Bronchial epithelial cell (primary cell): ENCODE measurements around the gene DPP10. TPM values are rescaled to one million over a fixed set of nuclear protein-coding genes. Genes with fewer than 3 reads are reported as not detected.

Experiments used
- DNase-seq: peaks from one replicate; pipeline ENCODE4 v3.0.0-alpha.2; 2010; ENCODE audit warnings: low read depth
- FAIRE-seq: peaks from 2 replicates; lab custom pipeline; 2011; peaks lifted over from hg19 to GRCh38; lab: Jason Lieb, UNC
- H3K27me3 ChIP-seq: 2 replicates; pipeline ENCODE4 v1.5.1; 2011; ENCODE audit warnings: low read length; ENCODE audit not compliant: control insufficient read depth, insufficient read depth
- H3K36me3 ChIP-seq: 2 replicates; pipeline ENCODE4 v1.5.1; 2011; ENCODE audit warnings: low read length; ENCODE audit not compliant: control insufficient read depth, insufficient read depth
- H3K4me3 ChIP-seq: 2 replicates; pipeline ENCODE4 v1.5.1; 2011; ENCODE audit warnings: mild to moderate bottlenecking, low read depth, low read length, control low read depth
- CTCF ChIP-seq: IDR thresholded peaks from 2 replicates; pipeline ENCODE4 v1.5.1; 2011; ENCODE audit warnings: mild to moderate bottlenecking, moderate library complexity, low read length, control low read depth, inconsistent platforms; ENCODE audit not compliant: insufficient read depth, severe bottlenecking
- total RNA-seq: library from RNA; depleted of rRNA; stranded (reverse); fragments of >200 nt; gene quantifications from 2 replicates; pipeline ENCODE4 v1.2.1, GENCODE V29; 2014

The DPP10 gene
- total RNA-seq, 1 donor from 2014 or later = 0.26 TPM

DNA sequence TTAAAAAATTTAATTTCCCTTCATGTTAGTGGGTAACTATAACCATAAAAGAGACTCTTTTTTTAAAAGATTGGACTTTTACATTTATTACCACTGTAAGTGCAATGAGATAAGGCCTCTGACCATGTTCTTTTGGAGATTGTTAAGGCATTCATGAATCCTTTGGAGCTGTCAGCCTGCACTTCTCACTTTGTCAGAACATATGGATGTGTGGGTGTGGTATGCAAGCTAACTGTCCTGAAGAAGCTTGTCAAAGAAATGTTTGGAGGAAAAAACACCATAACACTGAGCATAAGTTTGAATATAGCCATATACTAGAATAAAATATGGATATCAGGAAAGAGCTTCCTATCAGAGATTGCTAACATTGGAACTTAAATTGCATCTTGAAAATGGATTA lies 754.1 kb downstream of the DPP10 start:
- Histone ChIP-seq H3K36me3 (no peaks in the 10 kb centered on the region), H3K4me3 (no peak overlapping the region), H3K27me3 (no peaks in the 10 kb centered on the region)
- no peak for DNase-seq
- FAIRE-seq = no peak
- TF ChIP-seq CTCF = no peak

DNA sequence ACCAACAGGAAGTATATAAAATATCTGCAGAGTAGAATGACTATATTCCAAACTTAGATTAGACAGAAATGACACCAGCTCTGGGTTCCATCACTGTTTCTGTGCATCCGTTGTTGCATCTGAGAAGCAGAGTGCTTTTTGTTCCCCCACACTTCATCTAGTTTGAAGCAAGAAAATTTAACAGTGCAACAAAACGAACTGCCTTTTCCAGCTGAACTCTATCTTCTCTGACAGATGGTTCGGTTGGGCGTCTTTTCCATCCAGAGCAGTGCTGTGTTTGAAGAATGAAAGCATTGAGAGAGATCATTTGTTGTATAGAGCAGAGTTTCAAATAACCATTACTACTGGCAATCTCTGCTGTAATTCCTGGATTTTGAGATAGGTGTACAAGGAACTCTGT lies 757.5 kb downstream of the DPP10 start:
- FAIRE-seq = no peak
- no peaks in the 10 kb centered on the region for H3K27me3 ChIP-seq
- DNase-seq = no peak

DNA sequence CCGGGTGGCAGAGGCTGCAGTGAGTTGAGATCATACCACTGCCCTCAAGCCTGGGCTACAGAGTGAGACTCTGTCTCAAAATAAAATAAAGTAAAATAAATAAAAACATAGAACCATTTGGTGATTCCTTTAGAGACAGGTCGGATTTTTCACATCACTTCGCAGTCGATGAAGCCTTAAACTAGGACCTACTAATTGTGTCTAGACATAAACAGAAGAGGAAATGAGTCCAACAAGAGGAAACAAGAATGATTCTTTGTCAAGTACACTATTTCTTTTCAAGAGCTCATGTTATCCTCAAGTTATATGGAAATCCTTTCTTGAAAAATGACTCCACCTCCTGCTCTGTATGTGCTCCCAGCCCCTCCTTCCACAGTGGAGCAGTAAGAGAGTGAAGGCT lies 758.9 kb downstream of the DPP10 start:
- no peak for FAIRE-seq
- DNase-seq = no peak
- Histone ChIP-seq H3K4me3 (no peak overlapping the region), H3K27me3 (no peaks in the 10 kb centered on the region), H3K36me3 (no peaks in the 10 kb centered on the region)
- TF ChIP-seq CTCF = no peak

More for the DNA sequence above, 757.5 kb downstream of the DPP10 start:
- no peaks in the 10 kb centered on the region for H3K36me3 ChIP-seq
- H3K4me3 ChIP-seq = no peak overlapping the region
- no peak for TF ChIP-seq CTCF

- FAIRE-seq = no peak
Measured at GRCh38 chr2:115208493-115209164, 766.2 kb downstream of the DPP10 start.

DNA sequence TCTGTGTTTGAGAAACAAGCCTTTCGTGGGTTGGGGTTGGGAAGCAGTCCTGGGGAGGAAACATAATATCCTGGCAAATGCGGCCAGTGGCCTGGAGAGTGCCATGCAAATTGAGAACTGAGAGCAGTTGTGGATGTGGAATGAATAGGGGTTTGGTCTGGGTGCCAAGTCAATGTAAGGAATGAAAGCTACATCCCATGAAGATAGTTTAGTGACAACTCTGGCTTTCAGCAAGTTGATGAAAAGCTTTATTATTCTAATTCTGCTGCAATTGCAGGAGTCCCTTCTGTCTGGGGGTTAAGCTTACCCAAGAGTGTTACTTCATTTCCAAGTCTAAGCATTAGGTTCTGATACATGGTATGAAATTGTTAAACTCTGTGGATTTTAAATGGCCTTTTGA lies 771.6 kb downstream of the DPP10 start:
- TF ChIP-seq CTCF = no peak
- no peak for FAIRE-seq
- Histone ChIP-seq H3K36me3 (no peaks in the 10 kb centered on the region), H3K4me3 (no peak overlapping the region), H3K27me3 (no peaks in the 10 kb centered on the region)
- DNase-seq = no peak

More at GRCh38 chr2:115208493-115209164, 766.2 kb downstream of the DPP10 start:
- Histone ChIP-seq H3K4me3 (no peak overlapping the region), H3K36me3 (no peaks in the 10 kb centered on the region), H3K27me3 (no peaks in the 10 kb centered on the region)
- DNase-seq = no peak
- no peak for TF ChIP-seq CTCF

GRCh38 chr2:115219296-115219695 lies 776.9 kb downstream of the DPP10 start:
- FAIRE-seq (no peak), DNase-seq (no peak)

More at GRCh38 chr2:115219296-115219695, 776.9 kb downstream of the DPP10 start:
- Histone ChIP-seq H3K4me3 (no peak overlapping the region), H3K36me3 (no peaks in the 10 kb centered on the region), H3K27me3 (no peaks in the 10 kb centered on the region)
- no peak for TF ChIP-seq CTCF
